Measurements from ENCODE around the gene KRTAP9-2.
"Not testable (repeated sequence)": the region's sequence is repeated elsewhere in the genome, so short reads cannot be mapped to it uniquely, and the experiment has no call there.

KRTAP9-2 gene, protein sequence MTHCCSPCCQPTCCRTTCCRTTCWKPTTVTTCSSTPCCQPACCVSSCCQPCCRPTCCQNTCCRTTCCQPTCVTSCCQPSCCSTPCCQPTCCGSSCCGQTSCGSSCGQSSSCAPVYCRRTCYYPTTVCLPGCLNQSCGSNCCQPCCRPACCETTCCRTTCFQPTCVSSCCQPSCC

DNA sequence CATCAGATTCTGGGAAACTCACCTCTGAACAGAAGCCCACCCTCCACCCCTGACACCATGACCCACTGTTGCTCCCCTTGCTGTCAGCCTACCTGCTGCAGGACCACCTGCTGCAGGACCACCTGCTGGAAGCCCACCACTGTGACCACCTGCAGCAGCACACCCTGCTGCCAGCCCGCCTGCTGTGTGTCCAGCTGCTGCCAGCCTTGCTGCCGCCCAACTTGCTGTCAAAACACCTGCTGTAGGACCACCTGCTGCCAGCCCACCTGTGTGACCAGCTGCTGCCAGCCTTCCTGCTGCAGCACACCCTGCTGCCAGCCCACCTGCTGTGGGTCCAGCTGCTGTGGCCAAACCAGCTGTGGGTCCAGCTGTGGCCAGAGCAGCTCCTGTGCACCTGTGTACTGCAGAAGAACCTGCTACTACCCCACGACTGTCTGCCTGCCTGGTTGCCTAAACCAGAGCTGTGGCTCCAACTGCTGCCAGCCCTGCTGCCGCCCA lies at the start of gene KRTAP9-2:
KRTAP9-2 (plus strand) TSS at position 51 of the 498 bp plus-strand sequence; CDS start at position 58, 7 bp downstream.
- DNase-seq, result not testable (repeated sequence)

- DNase-seq, result no peak
Measured at GRCh38 chr17:41176744-41177387, 49.6 kb upstream of the KRTAP9-2 start.

DNA sequence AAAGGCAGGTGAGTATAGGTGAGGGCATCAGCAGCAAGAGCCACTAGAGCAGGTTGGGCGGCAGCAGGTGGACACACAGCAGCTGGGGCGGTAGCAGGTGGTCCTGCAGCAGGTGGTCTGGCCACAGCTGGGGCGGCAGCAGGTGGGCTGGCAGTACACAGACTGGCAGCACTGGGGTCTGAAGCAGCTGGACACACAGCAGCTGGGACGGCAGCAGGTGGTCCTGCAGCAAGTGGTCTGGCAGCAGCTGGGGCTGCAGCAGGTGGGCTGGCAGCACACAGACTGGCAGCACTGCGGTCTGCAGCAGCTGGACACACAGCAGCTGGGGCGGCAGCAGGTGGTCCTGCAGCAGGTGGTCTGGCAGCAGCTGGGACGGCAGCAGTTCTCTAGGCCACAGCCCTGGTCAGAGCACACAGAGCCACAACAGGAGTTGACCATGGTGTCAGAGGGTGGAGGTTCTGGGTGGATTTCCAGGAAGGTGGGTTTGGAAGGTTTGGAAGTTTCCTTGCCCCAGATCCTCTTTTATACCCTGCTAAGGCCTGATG lies 48.6 kb upstream of the KRTAP9-2 start, which contains the start of gene KRTAP4-2:
KRTAP4-2 (minus strand) TSS at position 495 of the 545 bp plus-strand sequence; CDS start at position 438, 57 bp downstream.
- no peak for DNase-seq

DNA sequence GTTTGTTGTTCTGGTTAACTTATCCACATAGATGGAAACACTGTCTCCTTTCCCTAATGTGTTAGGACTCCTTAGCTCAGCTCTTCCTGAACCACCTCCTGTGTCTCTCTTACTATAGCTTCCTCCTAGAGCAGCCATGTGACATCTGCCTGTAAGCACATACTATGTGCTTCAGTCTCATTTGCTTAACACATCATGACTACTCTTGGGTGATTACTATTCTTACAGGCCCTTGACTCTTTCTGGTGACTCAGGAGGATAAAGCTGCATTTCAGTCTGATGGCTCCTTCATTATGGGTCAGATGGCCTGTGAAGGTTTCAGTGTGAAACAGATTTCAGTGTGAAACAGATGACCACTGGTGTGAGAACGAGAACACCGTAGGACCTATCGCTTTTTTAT lies 48.1 kb upstream of the KRTAP9-2 start:
- DNase-seq, result no peak

- DNase-seq, result no peak
Measured at GRCh38 chr17:41178843-41179616, 47.4 kb upstream of the KRTAP9-2 start.

DNA sequence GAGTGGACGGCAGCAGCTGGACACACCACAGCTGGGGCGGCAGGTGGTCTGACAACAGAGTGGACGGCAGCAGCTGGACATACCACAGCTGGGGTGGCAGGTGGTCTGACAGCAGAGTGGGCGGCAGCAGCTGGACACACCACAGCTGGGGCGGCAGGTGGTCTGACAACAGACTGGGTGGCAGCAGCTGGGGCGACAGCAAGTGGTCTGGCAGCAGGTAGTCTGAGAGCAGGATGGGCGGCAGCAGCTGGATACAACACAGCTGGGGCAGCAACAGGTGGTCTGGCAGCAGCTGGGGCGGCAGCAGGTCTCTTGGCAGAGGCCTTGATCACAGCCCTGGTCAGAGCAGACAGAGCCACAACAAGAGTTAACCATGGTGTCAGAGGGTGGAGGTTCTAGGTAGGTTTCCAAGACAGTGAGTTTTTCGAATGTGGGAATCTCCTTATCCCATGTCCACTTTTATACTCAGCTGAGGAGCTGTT lies 41.9 kb upstream of the KRTAP9-2 start, which contains the start of gene KRTAP4-1:
KRTAP4-1 (minus strand) TSS at position 432 of the 482 bp plus-strand sequence; CDS start at position 375, 57 bp downstream.
- no peak for DNase-seq

DNA sequence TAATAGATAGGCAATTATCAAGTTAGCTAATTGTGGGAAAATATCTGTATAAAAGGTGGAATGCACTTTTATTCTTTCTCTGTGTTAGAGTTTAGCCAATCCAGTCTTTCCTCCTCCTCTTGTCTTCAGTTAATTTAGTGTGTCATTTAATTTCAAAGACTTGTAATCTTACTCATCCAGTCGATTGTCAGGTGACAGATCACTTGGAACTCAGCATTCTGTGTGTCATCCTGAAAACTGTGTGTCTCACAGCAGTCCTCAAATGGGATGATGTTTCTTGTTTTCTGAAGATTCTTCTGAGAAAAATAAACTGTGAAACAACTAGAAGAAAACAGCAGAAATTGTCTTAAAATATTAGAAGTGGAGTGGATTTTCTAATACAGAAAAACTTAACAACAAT lies 41.4 kb upstream of the KRTAP9-2 start:
- DNase-seq, result no peak

- no peak for DNase-seq
Measured at GRCh38 chr17:41186872-41187271, 39.6 kb upstream of the KRTAP9-2 start.

DNA sequence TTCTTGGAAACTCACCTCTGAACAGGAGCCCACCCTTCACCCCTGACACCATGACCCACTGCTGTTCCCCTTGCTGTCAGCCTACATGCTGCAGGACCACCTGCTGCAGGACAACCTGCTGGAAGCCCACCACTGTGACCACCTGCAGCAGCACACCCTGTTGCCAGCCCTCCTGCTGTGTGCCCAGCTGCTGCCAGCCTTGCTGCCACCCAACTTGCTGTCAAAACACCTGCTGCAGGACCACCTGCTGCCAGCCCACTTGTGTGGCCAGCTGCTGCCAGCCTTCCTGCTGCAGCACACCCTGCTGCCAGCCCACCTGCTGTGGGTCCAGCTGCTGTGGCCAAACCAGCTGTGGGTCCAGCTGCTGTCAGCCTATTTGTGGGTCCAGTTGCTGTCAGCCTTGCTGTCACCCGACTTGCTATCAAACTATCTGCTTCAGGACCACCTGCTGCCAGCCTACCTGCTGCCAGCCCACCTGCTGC lies 36.6 kb upstream of the KRTAP9-2 start, which contains the start of gene KRTAP9-1:
KRTAP9-1 (plus strand) TSS at position 51 of the 482 bp plus-strand sequence; CDS start at position 51, 0 bp downstream.
- DNase-seq, result not testable (repeated sequence)

- no peak for DNase-seq
Measured at GRCh38 chr17:41190328-41190727, 36.1 kb upstream of the KRTAP9-2 start.

- no peak for DNase-seq
Measured at GRCh38 chr17:41196068-41196467, 30.4 kb upstream of the KRTAP9-2 start.

DNA sequence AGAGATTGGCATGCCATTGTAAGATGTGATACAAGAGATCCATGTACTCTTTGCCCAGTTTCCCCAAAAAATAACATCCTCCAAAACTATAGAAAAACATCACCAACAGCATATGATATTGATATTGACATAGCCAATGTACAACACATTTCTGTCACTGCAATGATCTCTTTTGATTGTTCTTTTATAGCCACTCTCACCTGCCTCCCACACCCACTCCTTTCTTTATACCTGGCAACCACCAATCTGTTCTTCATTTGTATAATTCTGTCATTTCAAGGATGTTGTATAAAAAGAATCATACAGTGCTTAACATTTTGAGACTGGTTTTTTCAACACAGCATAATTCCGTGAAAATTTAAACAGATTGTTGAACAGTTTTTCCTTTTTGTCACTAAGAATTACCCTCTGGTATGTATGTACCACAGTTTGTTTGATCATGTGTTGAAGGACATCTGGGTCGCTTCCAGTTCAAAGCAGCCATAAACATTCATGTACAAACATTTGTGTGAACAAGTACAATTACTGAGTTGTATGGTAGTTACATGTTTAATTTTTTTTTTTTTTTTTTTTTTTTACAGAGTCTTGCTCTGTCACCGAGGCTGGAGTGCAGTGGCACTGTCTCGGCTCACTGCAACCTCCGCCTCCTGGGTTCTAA lies 26.9 kb upstream of the KRTAP9-2 start:
- no peak for DNase-seq

- DNase-seq, result no peak
Measured at GRCh38 chr17:41211845-41212466, 14.5 kb upstream of the KRTAP9-2 start.

- no peak for DNase-seq
Measured at GRCh38 chr17:41212524-41213169, 13.8 kb upstream of the KRTAP9-2 start.

- DNase-seq, result no peak
Measured at GRCh38 chr17:41215681-41216080, 10.8 kb upstream of the KRTAP9-2 start.

- no peak for DNase-seq
Measured at GRCh38 chr17:41223821-41224220, 2.6 kb upstream of the KRTAP9-2 start.

GRCh38 chr17:41226051-41226450 lies 397 bp upstream of the KRTAP9-2 start:
- DNase-seq, result no peak

DNA sequence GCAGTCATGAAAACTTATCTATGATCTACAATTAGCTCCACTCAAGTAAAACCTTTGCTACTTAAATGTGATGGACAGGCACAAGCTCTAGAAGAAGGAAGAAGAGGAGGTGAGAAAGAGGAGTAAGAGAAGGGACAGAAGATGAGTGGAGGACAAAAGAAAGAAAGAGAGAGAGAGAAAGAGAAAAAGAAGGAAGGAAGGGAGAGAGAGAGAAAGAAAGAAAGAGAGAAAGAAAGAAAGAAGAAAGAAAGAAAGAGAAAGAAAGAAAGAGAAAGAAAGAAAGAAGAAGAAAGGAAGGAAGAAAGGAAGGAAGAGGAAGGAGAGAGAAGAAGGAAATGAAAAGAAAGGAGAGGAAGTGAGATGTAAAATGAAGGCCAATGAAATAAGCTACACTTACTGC lies 3.6 kb downstream of the KRTAP9-2 start:
- no peak for DNase-seq

- no peak for DNase-seq
Measured at GRCh38 chr17:41231731-41232130, 5.3 kb downstream of the KRTAP9-2 start.

- not testable (repeated sequence) for DNase-seq
Measured at GRCh38 chr17:41232399-41233105, 6.1 kb downstream of the KRTAP9-2 start, which contains the start of gene KRTAP9-3. TSS of gene KRTAP9-3 (plus strand) at chr17:41232449. CDS start at chr17:41232502, 53 bp downstream.
